Subcutaneous abdominal adipose tissue (tissue), 5 donors: ENCODE results near the gene GLB1L.

Experiments
- H3K27ac ChIP-seq: one replicate; pipeline ENCODE4 v1.7.0; 2013; ENCODE audit warnings: low read depth, mild to moderate bottlenecking, inconsistent platforms, low read length, moderate library complexity
- H3K27me3 ChIP-seq, 5 donors: one replicate each; pipeline ENCODE4 v1.7.0; 2013; ENCODE audit warnings: low read length in 5 of 5, inconsistent platforms in 1 of 5; ENCODE audit not compliant: control insufficient read depth in 5 of 5, insufficient read depth in 4 of 5
- H3K36me3 ChIP-seq, 5 donors: one replicate each; pipeline ENCODE4 v1.7.0; 2013; ENCODE audit warnings: low read length in 5 of 5; ENCODE audit not compliant: control insufficient read depth in 5 of 5, insufficient read depth in 5 of 5
- H3K4me1 ChIP-seq, 5 donors: one replicate each; pipeline ENCODE4 v1.7.0; 2013; ENCODE audit warnings: low read length in 5 of 5, mild to moderate bottlenecking in 3 of 5, moderate library complexity in 1 of 5; ENCODE audit not compliant: control insufficient read depth in 5 of 5, insufficient read depth in 5 of 5
- H3K4me3 ChIP-seq, 5 donors: one replicate each; pipeline ENCODE4 v1.7.0; 2013; ENCODE audit warnings: low read length in 5 of 5, low read depth in 1 of 5
- H3K9ac ChIP-seq, 5 donors: one replicate each; pipeline ENCODE4 v1.7.0; 2013; ENCODE audit warnings: low read length in 5 of 5, mild to moderate bottlenecking in 4 of 5, moderate library complexity in 3 of 5
- H3K9me3 ChIP-seq, 5 donors: one replicate each; pipeline ENCODE4 v1.7.0; 2013; ENCODE audit warnings: low read length in 5 of 5; ENCODE audit not compliant: control insufficient read depth in 5 of 5
- donor health status: healthy.
- donor health status: healthy.
- donor health status: healthy.
- donor health status: healthy.
- donor health status: healthy.

Gene GLB1L

DNA sequence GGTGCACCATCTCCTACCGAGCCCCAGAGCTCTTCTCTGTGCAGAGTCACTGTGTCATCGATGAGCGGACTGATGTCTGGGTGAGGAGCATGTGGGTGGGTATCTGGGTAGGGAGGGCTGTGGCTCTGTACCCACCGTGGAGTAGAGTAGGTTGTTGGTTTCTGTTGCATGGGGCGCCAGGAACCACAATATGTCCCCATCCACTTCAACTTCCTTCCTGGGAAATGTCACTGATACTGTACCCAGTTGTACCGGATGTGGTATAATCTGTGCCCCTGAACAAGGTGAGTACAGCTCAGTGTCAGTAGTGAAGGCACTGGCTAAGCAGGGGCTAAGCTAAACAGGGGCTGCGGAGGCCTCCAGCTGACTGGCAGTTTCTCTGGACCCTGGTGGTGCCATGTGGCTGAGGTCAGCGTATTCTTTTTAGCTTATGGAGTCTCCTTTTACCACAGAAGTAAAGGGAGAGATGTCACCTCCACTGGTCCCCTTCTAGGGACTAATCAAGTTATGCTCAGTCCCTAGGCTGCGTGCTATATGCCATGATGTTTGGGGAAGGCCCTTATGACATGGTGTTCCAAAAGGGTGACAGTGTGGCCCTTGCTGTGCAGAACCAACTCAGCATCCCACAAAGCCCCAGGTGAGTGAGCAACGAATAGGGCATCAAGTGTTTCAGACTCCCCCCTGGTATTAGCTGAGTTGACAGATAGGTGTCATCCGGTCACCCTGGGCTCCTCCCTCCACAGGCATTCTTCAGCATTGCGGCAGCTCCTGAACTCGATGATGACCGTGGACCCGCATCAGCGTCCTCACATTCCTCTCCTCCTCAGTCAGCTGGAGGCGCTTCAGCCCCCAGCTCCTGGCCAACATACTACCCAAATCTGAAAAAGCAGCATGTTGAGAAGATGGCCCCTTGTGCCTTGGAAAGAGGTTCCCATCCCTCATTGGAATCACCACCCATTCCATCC lies 2.7 kb upstream of the GLB1L start:
- peaks cover 0 to 6% (median 4%) of the 10 kb centered on the region in 5 donors for H3K27me3 ChIP-seq
- H3K36me3 ChIP-seq = peaks cover 0 to 38% (median 15%) of the 10 kb centered on the region in 5 donors
- H3K4me3 ChIP-seq = no peak overlapping the region
- no peaks in the 10 kb centered on the region for H3K9me3 ChIP-seq
- H3K9ac ChIP-seq = no peak overlapping the region
- peaks cover 9 to 65% (median 52%) of the 10 kb centered on the region in 5 donors for H3K4me1 ChIP-seq
- no peak overlapping the region for H3K27ac ChIP-seq

- Histone ChIP-seq H3K4me1 (peaks cover 9 to 64% (median 52%) of the 10 kb centered on the region in 5 donors), H3K27me3 (no peaks in the 10 kb centered on the region), H3K9ac (peak overlapping the region in 1 of 5 donors; percentile 68), H3K27ac (no peak overlapping the region), H3K36me3 (peaks cover 0 to 38% (median 15%) of the 10 kb centered on the region in 5 donors), H3K4me3 (no peak overlapping the region), H3K9me3 (no peaks in the 10 kb centered on the region)
Observed at GRCh38 chr2:219246559-219246958, 1.3 kb upstream of the GLB1L start.

- Histone ChIP-seq H3K9me3 (no peaks in the 10 kb centered on the region), H3K27me3 (no peaks in the 10 kb centered on the region), H3K4me1 (peaks cover 9 to 64% (median 52%) of the 10 kb centered on the region in 5 donors), H3K9ac (peak overlapping the region; percentile 68 to 93 (median 92)), H3K27ac (peak overlapping the region; percentile 83), H3K36me3 (peaks cover 0 to 35% (median 15%) of the 10 kb centered on the region in 5 donors), H3K4me3 (peak overlapping the region; percentile 84 to 98 (median 92))
Observed at GRCh38 chr2:219245899-219246230, 621 bp upstream of the GLB1L start.

GRCh38 chr2:219244789-219245147 lies 476 bp downstream of the GLB1L start:
- Histone ChIP-seq H3K27ac (peak overlapping the region; percentile 83), H3K4me1 (peaks cover 7 to 55% (median 44%) of the 10 kb centered on the region in 5 donors)

GRCh38 chr2:219243291-219243761 lies 1.9 kb downstream of the GLB1L start:
- peaks cover 2 to 45% (median 33%) of the 10 kb centered on the region in 5 donors for H3K4me1 ChIP-seq
- peak overlapping the region in 2 of 5 donors; percentile 32 to 54 for H3K9ac ChIP-seq
- peak overlapping the region; percentile 37 to 69 (median 59) for H3K4me3 ChIP-seq
- no peak overlapping the region for H3K27ac ChIP-seq
- no peaks in the 10 kb centered on the region for H3K9me3 ChIP-seq
- H3K27me3 ChIP-seq = no peaks in the 10 kb centered on the region
- H3K36me3 ChIP-seq = peaks cover 0 to 35% (median 25%) of the 10 kb centered on the region in 5 donors

More at GRCh38 chr2:219244789-219245147, 476 bp downstream of the GLB1L start:
- H3K9me3 ChIP-seq = no peaks in the 10 kb centered on the region
- peak overlapping the region; percentile 84 to 98 (median 92) for H3K4me3 ChIP-seq
- peaks cover 0 to 33% (median 16%) of the 10 kb centered on the region in 5 donors for H3K36me3 ChIP-seq
- H3K9ac ChIP-seq = peak overlapping the region in 4 of 5 donors; percentile 89 to 93 (median 92)
- no peaks in the 10 kb centered on the region for H3K27me3 ChIP-seq

- no peak overlapping the region for H3K4me3 ChIP-seq
- H3K9me3 ChIP-seq = no peaks in the 10 kb centered on the region
- H3K27me3 ChIP-seq = no peaks in the 10 kb centered on the region
- no peak overlapping the region for H3K27ac ChIP-seq
- peaks cover 26 to 75% (median 72%) of the 10 kb centered on the region in 5 donors for H3K36me3 ChIP-seq
- H3K4me1 ChIP-seq = peaks cover 0 to 14% (median 11%) of the 10 kb centered on the region in 5 donors
- H3K9ac ChIP-seq = no peak overlapping the region
Observed at GRCh38 chr2:219234331-219234730, 10.9 kb downstream of the GLB1L start.

DNA sequence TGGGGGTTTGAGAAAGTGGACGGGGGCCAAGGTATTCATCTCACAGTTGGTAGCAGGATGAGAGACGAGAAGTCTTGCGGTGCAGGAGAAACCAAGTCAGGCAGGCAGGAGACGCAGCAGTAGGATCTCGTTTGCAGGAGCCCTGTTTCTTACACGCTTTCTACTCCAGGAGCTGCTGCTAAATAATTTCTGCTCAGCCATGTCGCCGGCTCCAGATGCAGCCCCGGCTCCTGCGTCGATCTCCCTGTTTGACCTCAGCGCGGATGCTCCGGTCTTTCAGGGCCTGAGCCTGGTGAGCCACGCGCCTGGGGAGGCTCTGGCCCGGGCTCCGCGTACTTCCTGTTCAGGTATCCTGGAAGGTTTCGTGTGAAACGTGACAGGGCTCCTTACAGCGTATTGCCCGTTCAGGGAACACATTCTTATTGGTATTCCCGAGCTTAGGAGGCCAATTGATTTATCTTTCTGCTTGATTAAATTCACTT lies 15.1 kb downstream of the GLB1L start:
- peak overlapping the region; percentile 16 to 91 (median 76) for H3K9ac ChIP-seq
- no peaks in the 10 kb centered on the region for H3K27me3 ChIP-seq
- H3K4me3 ChIP-seq = peak overlapping the region; percentile 61 to 98 (median 83)
- H3K4me1 ChIP-seq = peaks cover 5 to 38% (median 27%) of the 10 kb centered on the region in 5 donors
- peak overlapping the region; percentile 89 for H3K27ac ChIP-seq
- peaks cover 20 to 53% (median 45%) of the 10 kb centered on the region in 5 donors for H3K36me3 ChIP-seq
- H3K9me3 ChIP-seq = no peaks in the 10 kb centered on the region

GRCh38 chr2:219229305-219230058 lies 15.8 kb downstream of the GLB1L start, which contains the start of the genes ANKZF1 and ATG9A:
Gene ANKZF1, plus strand, starts transcription at chr2:219229806. Its CDS starts 452 bp downstream, at chr2:219230258.
Gene ATG9A, minus strand, starts transcription at chr2:219229636. Its CDS starts 1,612 bp downstream, at chr2:219228024.
- Histone ChIP-seq H3K4me1 (peaks cover 5 to 40% (median 27%) of the 10 kb centered on the region in 5 donors), H3K9me3 (no peaks in the 10 kb centered on the region), H3K27ac (peak within 1 kb of the TSS; percentile 89), H3K36me3 (peaks cover 17 to 53% (median 45%) of the 10 kb centered on the region in 5 donors), H3K4me3 (peak within 1 kb of the TSS; percentile 76 to 98 (median 83)), H3K27me3 (no peaks in the 10 kb centered on the region), H3K9ac (peak within 1 kb of the TSS; percentile 80 to 98 (median 91))

DNA sequence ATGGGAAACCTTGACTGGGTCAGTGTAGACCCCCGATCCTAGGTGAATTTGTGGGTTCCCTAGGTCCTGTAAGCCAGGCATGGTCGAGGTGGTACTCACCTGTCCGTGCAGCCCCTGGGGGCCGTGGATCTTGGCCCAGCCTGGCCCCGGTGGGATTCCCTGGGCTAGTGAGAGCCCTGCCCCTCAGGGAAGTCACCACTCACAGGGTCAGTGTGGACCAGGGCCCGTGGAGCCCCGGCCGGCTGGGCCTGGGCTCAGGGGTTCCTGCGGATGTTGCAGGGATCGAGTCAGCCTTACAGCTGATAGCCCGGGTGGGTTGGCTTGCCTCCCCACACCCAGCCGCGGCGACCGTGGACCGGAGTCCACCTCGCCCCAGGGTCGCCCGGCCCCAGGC lies 16.3 kb downstream of the GLB1L start:
- Histone ChIP-seq H3K9ac (peak overlapping the region; percentile 80 to 98 (median 91)), H3K4me1 (peaks cover 5 to 40% (median 27%) of the 10 kb centered on the region in 5 donors), H3K4me3 (peak overlapping the region; percentile 76 to 95 (median 83)), H3K27me3 (no peaks in the 10 kb centered on the region), H3K9me3 (no peaks in the 10 kb centered on the region), H3K27ac (peak overlapping the region; percentile 89), H3K36me3 (peaks cover 12 to 53% (median 45%) of the 10 kb centered on the region in 5 donors)
